Right lobe of liver (tissue), 4 donors: ENCODE results near the gene ZNF740.

ENCODE experiments used
- CTCF ChIP-seq, 4 donors: fragments of 200-600 bp in 3 of 4; fragments of 450-650 bp in 1 of 4; IDR thresholded peaks; one replicate each; pipeline versions ENCODE4 v1.5.1 to v1.8.0; 2016 to 2022; ENCODE audit warnings: antibody characterized with exemption in 4 of 4, mild to moderate bottlenecking in 2 of 4
- POLR2A ChIP-seq: fragments of 450-650 bp; IDR thresholded peaks from one replicate; pipeline ENCODE4 v1.6.1; 2017; ENCODE audit warnings: antibody characterized with exemption, mild to moderate bottlenecking
- donor health status: DM: no; HTN: no; CAD: no.
- donor health status: DM: no; HTN: no; CAD: no.
- donor health status: DM: no; HTN: yes; CAD: no.

GRCh38 chr12:53227836-53228235, 47.3 kb downstream of the ZNF740 start:
- no peak for TF ChIP-seq POLR2A
- TF ChIP-seq CTCF (IDR thresholded peaks at IDR 0.05), result no peak
